ENCODE results near the gene IPO11.
"Not testable (repeated sequence)": the region's sequence is repeated elsewhere in the genome, so short reads cannot be mapped to it uniquely, and the experiment has no call there.

Gene IPO11

GRCh38 chr5:62643556-62644451, 231.2 kb downstream of the IPO11 start:
- DNase-seq (ENCODE audit: low read depth in 2 of 2) = no peak

DNA sequence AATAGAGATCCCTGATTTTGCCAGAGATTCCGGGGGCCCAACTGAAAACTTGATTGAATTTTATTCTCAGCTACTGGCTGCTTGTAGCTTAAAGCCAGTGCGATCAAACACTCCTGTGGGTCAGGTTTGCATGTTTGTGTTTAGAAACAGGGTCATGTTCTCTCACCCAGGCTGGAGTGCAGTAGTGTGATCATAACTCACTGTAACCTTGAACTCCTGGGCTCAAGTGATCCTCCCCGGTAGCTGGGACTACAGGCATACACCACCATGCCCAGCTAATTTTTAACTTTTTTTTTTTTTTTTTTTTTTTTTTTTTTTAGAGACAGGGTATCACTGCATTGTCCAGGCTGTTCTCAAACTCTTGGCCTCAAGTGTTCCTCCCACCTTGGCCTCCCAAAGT, 232.7 kb downstream of the IPO11 start:
- DNase-seq (ENCODE audit: low read depth in 2 of 2) = no peak

GRCh38 chr5:62647241-62647640, 234.7 kb downstream of the IPO11 start:
- no peak for DNase-seq (ENCODE audit: low read depth in 2 of 2)

- no peak for DNase-seq (ENCODE audit: low read depth in 2 of 2)
These were observed 236.5 kb downstream of the IPO11 start for GRCh38 chr5:62649025-62649424.

- no peak for DNase-seq (ENCODE audit: low read depth in 2 of 2)
These were observed 237.0 kb downstream of the IPO11 start for GRCh38 chr5:62649476-62650113.

DNA sequence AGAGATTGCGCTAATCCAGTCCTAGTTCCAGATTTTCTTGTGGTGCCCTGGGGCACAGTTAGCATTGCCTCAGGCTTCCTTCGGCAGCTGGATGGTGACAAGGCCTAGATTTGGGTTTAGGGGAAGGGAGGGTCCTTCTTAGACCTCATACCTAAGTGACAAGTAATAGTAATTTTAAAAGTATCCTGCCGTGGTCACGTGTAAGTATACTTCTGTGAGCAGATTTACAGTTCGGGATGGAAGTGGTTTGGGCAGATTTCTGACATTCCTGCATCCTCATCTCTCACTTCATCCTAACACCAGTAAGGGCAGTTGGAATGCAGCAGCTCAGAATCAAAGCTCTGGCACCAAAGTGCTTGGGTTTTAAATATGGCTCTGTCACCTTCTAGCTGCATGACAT, 237.6 kb downstream of the IPO11 start:
- no peak for DNase-seq (ENCODE audit: low read depth in 2 of 2)

GRCh38 chr5:62652225-62652624, 239.7 kb downstream of the IPO11 start:
- DNase-seq (ENCODE audit: low read depth in 2 of 2) = no peak

GRCh38 chr5:62653001-62653863, 240.7 kb downstream of the IPO11 start:
- DNase-seq (ENCODE audit: low read depth in 2 of 2) = no peak

- DNase-seq (ENCODE audit: low read depth in 2 of 2) = no peak
These were observed 241.5 kb downstream of the IPO11 start for GRCh38 chr5:62653864-62654575.

GRCh38 chr5:62657772-62658171, 245.2 kb downstream of the IPO11 start:
- not testable (repeated sequence) for DNase-seq (ENCODE audit: low read depth in 2 of 2)

GRCh38 chr5:62661126-62661525, 248.6 kb downstream of the IPO11 start:
- DNase-seq (ENCODE audit: low read depth in 2 of 2) = no peak

DNA sequence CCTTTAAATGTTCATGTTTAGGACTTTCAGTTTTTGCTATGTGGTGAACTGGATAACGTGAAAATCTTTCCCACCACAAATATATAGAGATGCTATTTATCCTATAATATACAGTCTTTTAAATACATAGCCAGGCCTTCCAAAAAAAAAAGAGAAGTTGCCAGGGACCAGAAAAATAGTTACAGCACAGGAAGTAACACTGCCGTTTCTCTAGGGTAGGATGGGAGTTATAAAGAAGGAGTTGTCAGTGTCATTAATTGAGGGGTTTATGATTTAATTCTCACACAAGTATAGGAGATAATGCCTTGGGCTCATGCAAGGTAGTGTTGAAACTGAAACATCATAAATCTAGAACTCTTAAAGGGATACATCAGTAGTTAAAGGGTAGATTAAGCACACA, 250.0 kb downstream of the IPO11 start:
- no peak for DNase-seq (ENCODE audit: low read depth in 2 of 2)

GRCh38 chr5:62671479-62671878, 258.9 kb downstream of the IPO11 start:
- DNase-seq (ENCODE audit: low read depth in 2 of 2) = no peak

DNA sequence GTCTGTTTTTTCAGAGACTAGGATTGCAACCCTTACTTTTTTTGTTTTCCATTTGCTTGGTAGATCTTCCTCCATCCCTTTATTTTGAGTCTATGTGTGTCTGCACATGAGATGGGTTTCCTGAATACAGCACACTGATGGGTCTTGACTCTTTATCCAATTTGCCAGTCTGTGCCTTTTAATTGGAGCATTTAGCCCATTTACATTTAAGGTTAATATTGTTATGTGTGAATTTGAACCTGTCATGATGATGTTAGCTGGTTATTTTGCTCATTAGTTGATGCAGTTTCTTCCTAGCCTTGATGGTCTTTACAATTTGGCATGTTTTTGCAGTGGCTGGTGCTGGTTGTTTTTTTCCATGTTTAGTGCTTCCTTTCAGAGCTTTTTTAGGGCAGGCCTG, 264.0 kb downstream of the IPO11 start:
- DNase-seq (ENCODE audit: low read depth in 2 of 2) = not testable (repeated sequence)
